ENCODE measurements around the gene CHN2.

DNA sequence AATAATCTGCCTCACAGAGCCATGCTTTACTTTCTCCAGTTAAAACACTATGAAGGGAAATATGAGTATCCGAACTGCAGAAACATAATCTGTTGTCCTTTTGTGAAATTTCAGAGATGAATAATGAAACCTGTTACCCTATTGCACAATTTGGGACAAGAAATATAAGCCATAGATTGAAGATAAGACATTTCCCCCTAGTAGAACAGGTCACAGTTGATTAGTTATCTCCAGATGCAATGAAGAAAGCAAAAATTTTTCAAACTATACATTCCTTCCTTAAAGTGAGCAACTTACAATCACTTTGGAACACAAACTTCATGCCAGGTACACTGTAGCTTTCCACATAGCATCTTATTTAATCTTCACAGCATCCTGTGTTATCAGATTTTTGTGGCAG is 2.3 kb upstream of the CHN2 start:
- TF ChIP-seq CTCF (IDR thresholded peaks at IDR 0.05) = no peak
- no peak for TF ChIP-seq POLR2AphosphoS5 (IDR thresholded peaks at IDR 0.05)
- TF ChIP-seq POLR2A (IDR thresholded peaks at IDR 0.05) = no peak

Measured in transverse colon (tissue), 4 donors.